GM19351 (cell line): ENCODE measurements around the gene NDUFB7.
A peak's percentile ranks its signal among the peaks of the same experiment; 100 is the strongest.
"Not testable (repeated sequence)": the region's sequence is repeated elsewhere in the genome, so short reads cannot be mapped to it uniquely, and the experiment has no call there.

ENCODE experiments used
- ATAC-seq: cut with Tn5 transposase; IDR thresholded peaks from one replicate; pipeline ENCODE4 v1.9.1; 2021; ENCODE audit warnings: mild to moderate bottlenecking, moderate library complexity; ENCODE audit not compliant: unreplicated experiment

The NDUFB7 gene

DNA sequence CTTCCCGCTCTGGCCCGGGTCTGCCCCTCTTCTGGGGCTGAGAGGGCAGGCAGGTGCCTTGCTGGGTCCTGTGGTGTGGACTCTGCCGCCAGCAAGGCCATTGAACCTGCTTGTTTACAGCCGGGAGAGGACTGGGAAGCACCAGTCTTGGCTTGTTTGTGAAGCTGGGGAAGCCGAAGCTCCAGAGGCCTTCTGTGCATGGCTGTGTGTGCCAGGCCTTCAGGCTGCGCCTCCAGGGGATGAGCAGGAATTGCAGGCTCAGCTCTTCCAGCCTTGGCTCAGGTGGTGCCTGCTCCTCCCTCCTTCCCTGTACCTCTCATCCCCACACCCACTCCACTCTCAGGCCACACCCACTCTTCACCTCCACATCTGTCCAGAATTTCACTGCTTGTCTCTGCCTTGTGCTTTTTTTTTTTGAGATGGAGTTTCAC is 17.5 kb downstream of the NDUFB7 start:
- ATAC-seq = no peak

DNA sequence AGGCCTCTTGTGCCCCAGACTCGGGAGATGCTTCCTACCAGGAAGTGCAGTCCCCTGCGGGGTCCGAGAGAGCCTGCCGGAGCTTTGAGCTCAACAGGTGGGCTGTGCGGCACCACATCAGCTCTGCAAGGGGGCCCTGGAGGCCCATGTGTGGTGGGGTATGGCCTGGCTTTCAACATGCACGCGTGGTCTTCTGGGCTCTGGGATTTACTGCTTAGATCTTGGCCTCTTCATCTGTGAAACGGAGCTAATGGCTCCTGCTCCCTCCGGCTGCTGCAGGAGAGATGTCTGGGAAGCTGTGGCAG is 18.0 kb downstream of the NDUFB7 start:
- no peak for ATAC-seq

DNA sequence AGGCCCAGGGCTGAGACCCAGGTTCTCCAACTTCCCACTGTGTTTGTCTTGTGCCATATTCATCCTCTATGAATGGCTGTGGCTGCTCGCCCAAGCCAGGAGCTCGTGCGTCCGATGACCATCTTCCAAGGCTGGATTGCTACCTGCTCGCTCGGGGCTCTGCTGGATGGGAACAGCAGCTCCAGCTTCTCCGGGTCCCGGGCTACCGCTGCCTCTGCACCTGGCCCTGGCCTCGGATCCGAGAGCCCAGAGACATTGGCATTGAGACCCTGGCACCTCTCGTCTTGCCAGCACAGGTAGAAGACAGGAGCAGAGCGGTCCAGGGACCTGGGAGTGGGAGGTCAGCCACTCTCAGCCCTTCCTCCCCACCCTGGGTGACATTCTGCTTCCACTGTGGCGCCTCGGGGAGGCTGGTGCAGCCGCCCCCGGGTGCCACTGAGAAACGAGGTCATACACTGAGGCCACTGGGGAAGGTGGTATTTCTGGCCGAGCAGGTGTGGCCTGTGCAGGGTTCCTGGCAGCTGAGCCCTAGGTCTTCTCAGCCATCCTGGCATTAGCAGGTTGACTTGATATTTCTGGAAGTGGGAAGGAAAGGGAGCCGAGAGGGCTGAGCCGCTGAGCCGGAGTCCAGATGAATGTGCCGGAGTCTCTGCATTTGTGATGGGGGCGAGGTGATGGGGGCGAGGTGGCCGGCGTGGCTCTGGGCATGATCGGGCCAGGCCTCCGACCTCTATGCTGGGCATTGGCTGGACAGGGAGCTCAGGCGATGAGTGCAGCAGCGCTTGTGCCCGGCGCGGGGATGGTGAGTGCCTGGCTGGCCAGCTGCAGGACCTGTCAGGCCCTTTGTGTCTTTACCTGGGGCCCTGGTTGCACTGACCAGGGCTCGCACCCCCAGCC is 18.6 kb downstream of the NDUFB7 start:
- ATAC-seq = no peak

DNA sequence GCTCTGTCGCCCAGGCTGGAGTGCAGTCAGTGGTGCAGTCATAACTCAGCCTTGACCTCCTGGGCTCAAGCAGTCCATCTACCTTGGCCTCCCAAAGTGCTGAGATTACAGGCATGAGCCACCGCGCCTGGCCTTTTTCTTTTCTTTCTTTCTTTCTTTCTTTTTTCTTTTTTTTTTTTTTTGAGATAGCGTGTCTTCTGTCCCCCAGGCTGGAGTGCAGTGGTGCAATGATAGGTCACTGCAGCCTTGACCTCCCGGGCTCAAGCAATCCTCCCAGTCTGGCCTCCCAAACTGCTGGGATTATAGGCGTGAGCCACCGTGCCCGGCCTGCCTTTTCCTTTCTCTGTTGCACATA is 19.9 kb downstream of the NDUFB7 start:
- ATAC-seq = not testable (repeated sequence)

DNA sequence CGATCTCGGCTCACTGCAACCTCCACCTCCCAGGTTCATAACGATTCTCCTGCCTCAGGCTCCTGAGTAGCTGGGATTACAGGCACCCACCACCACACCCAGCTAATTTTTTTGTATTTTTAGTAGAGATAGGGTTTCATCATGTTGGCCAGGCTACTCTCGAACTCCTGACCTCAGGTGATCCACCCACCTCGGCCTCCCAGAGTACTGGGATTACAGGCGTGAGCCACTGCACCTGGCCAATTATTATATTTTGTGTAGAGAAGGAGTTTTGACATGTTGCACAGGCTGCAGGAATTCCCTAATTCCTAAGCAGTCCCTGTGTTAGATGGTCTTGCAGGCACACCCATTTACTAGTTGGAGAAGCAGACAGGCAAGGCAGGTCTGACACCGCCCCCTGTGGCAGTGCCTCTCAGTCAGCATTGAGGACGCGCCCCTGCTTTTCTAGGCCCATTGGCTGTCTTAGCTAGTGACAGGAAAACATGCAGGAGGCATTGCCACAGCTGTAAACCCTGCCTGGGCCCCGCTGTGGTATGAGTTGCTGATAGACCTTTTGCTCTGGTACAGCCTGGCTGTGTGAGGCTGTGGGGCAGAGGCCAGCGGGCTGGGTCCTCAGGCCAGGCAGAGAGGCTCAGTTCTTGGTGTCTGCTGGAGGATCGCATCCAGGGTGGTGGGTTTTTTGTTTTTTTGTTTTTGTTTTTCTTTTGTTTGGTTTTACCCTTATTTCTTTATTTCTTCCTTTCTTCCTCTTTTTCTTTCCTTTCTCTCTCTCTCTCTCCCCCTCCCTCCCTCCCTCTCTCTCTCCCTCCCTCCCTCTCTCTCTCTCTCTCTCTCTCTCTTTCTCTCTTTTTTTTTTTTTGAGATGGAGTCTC is 20.5 kb downstream of the NDUFB7 start:
- not testable (repeated sequence) for ATAC-seq

DNA sequence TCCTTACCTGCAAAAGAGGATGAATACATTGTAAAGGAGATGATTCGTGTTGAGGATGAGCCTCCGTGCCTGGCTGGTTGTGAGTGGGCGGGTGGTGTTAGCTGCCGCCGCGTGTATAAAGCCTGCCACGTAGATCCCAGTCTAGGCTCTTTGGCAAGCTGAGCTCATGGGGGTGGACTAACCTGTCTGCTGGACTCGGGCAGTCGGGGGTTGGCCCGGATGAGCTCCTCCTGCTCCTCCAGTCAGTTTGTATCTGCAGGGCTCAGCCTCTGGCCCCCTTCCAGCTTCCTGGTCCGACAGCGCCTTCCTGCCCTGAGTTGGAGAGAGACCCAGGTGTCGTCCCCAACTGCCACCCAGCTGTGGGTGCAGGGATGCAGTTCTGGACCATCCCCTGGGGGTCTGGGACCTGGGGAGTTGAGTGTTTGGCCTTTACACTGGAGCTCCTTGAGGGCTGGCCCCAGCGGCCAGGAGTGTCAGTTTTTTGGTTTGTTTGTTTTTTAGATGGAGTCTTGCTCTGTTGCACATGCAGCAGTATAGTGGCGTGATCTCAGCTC is 21.6 kb downstream of the NDUFB7 start:
- ATAC-seq = no peak

DNA sequence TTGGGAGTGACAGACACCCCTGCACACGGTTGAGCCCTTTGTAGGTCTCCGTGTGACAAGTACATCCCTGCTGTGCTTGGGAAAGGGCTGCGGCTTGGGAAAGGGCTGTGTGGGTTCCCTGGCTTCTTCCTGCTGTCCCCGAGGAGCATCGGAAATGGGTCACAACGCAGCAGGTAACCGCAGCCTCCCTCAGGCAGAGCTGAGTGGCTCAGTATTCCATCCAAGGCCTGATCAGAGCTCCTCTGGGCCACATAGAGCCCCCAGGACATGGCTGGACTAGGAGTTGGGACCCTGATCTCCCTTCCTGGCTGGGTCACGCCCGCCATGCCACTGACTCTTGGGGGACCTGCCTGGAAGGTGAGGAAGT is 26.2 kb downstream of the NDUFB7 start:
- no peak for ATAC-seq

DNA sequence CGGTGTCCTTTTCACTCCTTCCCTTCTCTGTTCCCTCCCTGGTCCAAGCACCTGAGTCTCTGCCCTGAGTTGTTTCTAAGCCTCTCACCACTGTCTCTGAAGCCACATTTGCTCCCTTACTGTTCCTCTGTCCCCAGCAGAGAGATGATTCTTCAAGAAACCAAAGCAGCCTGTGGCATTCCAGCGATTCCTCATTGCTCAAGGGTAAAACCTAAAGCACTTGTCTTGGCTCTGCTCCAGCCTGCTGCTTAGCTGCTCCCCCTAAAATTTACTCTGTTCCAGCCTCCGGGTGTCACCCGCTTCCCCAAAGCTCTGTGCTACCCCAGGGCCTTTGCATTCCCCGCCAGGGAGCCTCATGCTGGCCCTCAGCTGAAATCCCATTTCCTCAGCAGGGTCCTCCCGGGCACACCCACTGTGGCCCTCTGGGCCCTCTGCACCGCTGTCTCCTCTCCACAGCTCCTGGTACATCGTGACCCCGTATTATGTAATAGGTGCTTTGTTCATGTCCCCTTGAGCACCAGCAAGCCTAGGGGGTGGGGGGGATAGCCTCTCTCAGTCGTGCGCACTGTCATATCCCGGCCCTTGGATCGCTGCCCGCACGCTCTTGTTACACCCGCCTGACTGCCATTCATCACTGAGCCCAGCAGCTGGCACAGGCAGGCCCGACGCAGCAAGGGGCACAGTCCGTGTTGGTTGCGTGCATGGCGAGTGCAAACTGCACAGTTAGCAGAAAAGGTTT is 26.7 kb downstream of the NDUFB7 start:
- no peak for ATAC-seq

DNA sequence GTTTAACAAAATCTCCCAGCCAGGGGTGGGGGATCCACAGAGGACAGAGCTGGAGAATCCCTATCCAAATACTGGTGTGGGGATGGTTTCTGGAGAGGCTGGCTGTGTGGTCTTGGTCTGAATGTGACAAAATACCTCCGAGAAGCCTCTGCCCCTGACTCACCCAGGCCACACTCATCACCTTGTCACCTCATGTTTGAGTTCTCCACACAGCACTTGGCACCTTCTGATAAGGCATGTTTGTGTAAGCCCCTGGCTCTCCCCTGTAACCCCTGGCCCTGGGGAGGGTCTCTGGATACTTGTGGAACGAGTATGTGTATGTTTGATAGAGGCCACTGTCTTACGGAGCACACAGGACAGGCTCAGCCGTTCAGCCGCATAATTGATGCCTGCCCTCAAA is 27.8 kb downstream of the NDUFB7 start:
- ATAC-seq = no peak

DNA sequence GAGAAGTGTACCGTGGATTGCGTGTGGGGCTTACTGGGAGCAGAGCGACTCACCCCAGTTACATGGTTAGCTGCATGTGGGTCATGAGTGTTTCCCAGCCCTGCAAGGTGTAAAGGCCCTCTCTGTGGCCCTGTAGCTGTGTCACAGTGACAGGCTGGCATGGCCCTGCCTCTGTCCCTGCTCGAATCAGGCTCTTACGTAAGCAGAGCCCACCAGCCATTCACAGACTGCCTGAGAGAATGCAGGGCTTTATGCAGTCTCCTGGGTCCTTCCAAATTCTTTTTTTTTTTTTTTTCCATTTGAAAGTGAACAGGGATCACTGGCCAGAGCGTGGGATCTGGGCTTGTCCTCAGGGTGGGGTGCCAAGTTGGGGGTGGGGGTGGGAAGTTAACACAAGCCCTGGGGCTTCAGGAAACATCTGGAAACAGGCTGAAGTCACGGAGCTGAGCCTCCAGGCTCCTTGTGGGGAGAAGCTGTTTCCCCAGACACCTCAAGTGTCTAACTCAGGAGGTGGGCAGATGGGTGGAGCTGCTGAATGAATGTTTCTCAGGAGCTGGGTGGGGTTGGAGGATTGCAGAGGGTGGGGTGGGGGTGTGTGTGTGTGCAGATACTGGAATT is 29.0 kb downstream of the NDUFB7 start:
- no peak for ATAC-seq

DNA sequence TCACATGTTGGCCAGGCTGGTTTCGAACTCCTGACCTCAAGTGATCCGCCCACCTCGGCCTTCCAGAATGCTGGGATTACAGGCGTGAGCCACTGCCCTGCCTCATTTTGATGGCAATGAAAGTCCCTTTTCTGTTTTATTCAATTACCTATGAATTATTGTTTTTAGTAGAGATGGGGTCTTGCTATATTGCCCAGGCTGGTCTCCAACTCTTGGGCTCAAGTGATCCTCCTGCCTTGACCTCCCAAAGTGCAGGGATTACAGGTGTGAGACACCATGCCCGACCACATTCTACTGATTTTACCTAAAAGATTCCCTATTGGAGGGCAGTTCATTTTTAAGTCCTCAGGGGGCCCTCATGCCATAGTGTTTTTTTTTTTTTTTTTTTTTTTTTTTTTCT is 29.9 kb downstream of the NDUFB7 start:
- not testable (repeated sequence) for ATAC-seq

DNA sequence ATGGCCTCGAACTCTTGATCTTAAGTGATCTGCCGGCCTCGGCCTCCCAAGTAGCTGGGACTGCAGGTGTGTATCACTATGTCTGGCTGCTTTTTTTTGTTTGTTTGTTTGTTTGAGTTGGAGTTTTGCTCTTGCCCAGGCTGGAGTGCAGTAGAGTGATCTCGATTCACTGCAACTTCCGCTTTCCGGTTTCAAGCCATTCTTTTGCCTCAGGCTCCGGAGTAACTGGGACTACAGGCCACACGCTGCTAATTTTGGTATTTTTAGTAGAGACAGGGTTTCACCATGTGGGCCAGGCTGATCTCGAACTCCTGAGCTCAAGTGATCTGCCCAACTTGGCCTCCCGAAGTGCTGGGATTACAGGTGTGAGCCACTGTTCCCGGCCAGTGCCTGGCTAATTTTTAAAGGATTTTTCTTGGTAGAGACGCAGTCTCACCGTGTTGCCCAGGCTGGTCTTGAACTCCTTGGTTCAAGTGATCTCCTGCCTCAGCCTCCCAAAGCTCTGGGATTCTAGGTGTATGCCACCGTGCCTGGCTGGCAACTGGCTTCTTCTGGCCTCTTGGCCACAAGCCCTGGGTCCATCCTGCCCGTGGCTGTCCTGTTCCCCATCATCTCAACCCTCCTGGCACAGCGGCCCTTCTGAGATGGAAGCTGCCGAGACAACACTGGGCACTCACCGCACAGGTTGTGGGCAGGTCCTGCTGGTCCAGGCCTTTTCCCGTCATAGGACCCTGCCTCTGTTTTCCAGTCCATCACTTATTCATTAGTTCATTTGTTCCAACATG is 30.9 kb downstream of the NDUFB7 start:
- ATAC-seq = no peak

DNA sequence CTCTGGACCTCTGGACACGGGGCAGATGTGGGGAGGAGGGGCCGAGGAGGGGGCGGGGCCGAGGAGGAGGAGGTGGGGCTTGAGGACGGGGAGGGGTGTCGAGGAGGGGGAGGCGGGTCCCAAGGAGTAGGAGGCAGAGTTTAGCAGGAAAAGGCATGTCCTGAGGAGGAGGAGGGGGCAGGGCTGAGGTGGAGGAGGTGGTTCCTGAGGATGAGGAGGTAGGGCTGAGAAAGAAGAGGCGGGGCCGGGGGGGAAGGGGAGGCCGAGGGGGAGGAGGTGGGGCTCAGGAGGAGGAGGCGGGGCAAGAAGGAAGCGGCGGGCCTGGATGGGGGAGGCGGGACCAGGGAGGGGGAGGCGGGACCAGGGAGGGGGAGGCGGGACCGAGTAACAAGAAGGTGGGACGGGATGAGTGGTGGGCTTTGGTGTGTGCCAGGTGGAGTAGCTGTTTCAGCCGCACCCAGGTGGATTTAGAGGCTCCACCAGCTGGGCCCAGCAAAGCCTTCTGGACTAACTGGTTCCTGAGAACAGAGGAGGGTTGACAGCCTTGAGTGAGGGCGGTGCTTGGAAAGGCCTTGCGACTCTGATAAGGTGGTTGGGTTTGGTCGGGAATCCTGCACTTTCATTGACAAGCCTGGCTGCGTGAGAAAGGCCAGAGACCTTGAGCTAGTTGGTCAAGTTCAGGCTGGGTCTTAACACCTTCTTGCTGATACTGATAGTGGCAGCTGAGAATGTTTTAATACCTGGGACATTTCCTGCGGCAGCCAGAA is 34.8 kb downstream of the NDUFB7 start:
- ATAC-seq = no peak

DNA sequence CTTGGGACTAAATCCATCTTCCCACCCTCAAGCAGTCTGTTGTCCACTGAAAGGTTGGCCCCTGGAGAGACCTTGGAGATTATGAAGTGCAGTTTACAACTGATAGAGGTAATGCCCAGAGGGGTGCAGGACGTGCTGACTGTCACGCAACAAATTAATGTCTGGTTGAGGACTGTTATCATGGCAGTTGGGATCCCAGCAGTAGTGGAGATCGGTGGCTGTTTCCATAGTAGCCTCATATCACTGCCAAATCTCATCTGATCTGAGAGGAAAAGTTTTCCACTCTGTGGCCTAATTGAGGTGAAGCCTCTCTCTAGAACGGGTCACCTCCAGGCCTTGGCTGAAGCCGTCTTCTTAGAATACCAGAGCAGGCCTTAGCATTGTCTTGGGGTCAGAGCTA is 38.4 kb downstream of the NDUFB7 start:
- ATAC-seq = no peak

DNA sequence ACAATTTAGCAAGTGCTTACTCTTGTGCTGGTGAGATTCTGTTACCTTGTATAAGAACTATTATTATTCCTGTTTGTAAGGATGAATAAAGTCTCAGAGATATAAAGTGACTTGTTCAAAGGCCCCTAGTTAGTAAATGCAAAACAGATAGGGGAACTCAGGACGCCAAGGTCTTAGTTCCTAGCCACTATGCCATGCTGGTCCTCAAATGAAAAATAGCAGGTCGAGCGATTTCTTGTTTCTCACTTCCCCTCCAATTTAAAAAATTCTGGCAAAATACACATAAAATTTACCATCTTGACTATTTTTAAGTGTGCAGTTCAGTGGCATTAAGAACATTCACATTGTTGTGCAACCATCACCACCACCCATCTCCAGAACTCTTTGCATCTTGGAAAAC is 41.4 kb downstream of the NDUFB7 start:
- no peak for ATAC-seq

DNA sequence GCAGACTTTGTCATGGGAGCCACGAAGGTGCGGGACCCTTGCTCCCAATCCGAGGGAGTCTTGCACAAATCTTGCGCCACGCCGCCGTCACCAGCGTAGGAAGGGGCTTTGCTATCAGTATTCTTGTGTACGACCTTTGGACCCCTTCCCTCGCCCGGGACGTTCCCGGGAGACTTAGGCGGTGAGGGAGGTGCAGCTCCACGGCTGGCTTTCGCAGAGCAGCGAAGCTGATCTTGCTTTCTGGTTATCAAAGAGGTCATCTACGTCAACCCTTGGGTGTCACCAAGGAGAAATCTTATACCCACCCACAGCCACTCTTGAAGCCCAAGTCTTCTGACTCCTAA is 41.9 kb downstream of the NDUFB7 start:
- ATAC-seq = no peak

DNA sequence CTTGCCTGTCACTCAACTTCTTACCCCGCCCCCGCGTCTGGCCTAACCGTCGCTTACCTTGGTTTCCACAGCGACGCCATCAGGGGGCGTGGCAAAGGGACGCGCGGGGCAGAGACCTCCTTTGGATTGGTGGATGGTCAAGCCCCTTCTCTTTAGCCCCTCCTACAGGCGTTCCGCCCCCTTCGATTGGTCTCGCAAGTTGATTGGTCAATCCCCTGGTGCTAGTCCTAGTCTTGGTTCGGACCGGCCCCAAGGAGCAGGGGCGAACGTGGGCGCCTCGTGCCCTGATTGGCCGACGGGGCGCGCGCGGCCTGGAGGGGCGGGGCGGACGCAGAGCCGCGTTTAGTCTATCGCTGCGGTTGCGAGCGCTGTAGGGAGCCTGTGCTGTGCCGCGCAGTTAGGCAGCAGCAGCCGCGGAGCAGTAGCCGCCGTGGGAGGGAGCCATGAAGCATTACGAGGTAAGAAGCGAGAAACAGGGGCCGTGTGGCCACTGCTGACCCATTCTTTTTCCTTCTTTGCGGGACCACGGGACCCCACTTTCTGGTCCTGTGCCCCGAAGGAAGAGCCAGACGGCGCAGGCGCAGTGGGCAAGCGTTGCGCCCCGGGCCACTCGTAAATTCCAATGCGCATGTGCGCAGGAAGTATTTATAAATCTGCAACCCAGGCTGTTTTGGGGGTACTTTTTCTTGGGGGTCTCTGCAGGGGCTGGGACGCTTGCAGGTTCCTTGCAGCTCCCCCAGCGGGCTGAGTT is 42.4 kb downstream of the NDUFB7 start, which contains the start of gene TECR:
Gene TECR (plus strand): TSS at position 341 of the 751 bp plus-strand sequence. CDS start 103 bp downstream, at position 444.
- peak; percentile 92 for ATAC-seq

DNA sequence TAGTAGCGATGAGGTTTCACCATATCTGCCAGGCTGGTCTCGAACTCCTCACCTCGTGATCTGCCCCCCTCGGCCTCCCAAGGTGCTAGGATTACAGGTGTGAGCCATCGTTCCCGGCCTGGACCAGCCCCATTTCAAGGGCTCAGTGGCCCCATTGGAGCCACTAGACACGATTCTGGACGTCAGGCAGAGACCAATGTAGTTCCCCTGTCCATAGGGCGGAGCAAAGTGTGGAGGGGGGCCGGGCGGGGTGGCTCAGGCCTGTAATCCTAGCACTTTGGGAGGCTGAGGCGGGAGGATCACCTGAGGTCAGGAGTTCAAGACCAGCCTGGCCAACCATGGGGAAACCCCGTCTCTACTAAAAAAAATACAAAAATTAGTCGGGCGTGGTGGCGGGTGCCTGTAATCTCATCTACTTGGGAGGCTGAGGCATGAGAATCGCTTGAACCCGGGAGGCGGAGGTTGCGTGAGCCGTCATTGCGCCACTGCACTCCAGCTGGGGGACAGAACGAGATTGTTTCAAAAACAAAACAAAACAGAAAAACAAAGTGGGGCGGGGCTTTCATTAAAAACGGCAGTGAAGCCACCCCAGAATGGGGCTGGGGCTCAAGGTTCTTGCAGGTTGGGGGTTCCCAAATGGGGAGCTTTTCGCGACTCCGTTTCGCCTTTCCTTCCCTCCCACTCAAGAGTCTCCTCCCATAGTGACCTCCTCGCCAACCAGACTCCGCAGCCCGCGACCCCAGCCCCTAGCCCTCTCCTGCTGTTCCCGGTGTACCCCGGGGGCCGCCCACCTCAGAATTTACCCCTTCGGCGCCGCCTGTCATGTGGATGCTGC is 43.2 kb downstream of the NDUFB7 start:
- no peak for ATAC-seq
